GM19395 (cell line): Measurements from ENCODE around the gene KDM6A.
A peak's percentile ranks its signal among the peaks of the same experiment; 100 is the strongest.
"Not testable (repeated sequence)": the region's sequence is repeated elsewhere in the genome, so short reads cannot be mapped to it uniquely, and the experiment has no call there.

Experiments
- ATAC-seq: cut with Tn5 transposase; IDR thresholded peaks from one replicate; pipeline ENCODE4 v1.9.1; 2021; ENCODE audit warnings: mild to moderate bottlenecking, moderate library complexity; ENCODE audit not compliant: unreplicated experiment

KDM6A gene

GRCh38 chrX:44884944-44885343, 12.0 kb downstream of the KDM6A start:
- no peak for ATAC-seq

- ATAC-seq: no peak
Observed at GRCh38 chrX:44889824-44890223, 16.8 kb downstream of the KDM6A start.

- no peak for ATAC-seq
Observed at GRCh38 chrX:44890247-44890646, 17.3 kb downstream of the KDM6A start.

- not testable (repeated sequence) for ATAC-seq
Observed at GRCh38 chrX:44890687-44891086, 17.7 kb downstream of the KDM6A start.

GRCh38 chrX:44891642-44892041, 18.7 kb downstream of the KDM6A start:
- ATAC-seq: no peak

GRCh38 chrX:44896876-44897186, 23.8 kb downstream of the KDM6A start:
- no peak for ATAC-seq

- ATAC-seq: no peak
Observed at GRCh38 chrX:44897539-44897938, 24.6 kb downstream of the KDM6A start.

GRCh38 chrX:44898411-44899221, 25.6 kb downstream of the KDM6A start:
- ATAC-seq: peak; percentile 46

GRCh38 chrX:44899946-44900345, 27.0 kb downstream of the KDM6A start:
- no peak for ATAC-seq

GRCh38 chrX:44903107-44903506, 30.1 kb downstream of the KDM6A start:
- no peak for ATAC-seq

GRCh38 chrX:44903830-44904530, 31.0 kb downstream of the KDM6A start:
- ATAC-seq: no peak

- no peak for ATAC-seq
Observed at GRCh38 chrX:44904542-44905115, 31.6 kb downstream of the KDM6A start.

GRCh38 chrX:44906041-44906440, 33.1 kb downstream of the KDM6A start:
- peak; percentile 56 for ATAC-seq

GRCh38 chrX:44906542-44906941, 33.6 kb downstream of the KDM6A start:
- peak; percentile 29 for ATAC-seq

- no peak for ATAC-seq
Observed at GRCh38 chrX:44908153-44908552, 35.2 kb downstream of the KDM6A start.

- no peak for ATAC-seq
Observed at GRCh38 chrX:44908827-44909226, 35.8 kb downstream of the KDM6A start.

GRCh38 chrX:44910508-44910907, 37.5 kb downstream of the KDM6A start:
- ATAC-seq: not testable (repeated sequence)

- ATAC-seq: not testable (repeated sequence)
Observed at GRCh38 chrX:44911074-44911600, 38.1 kb downstream of the KDM6A start.

- ATAC-seq: peak; percentile 42
Observed at GRCh38 chrX:44913656-44914531, 40.9 kb downstream of the KDM6A start.

- ATAC-seq: peak; percentile 91
Observed at GRCh38 chrX:44914532-44915198, 41.7 kb downstream of the KDM6A start.
